ENCODE results near the gene ZMYM2.
"Not testable (repeated sequence)": the region's sequence is repeated elsewhere in the genome, so short reads cannot be mapped to it uniquely, and the experiment has no call there.

Gene ZMYM2

DNA sequence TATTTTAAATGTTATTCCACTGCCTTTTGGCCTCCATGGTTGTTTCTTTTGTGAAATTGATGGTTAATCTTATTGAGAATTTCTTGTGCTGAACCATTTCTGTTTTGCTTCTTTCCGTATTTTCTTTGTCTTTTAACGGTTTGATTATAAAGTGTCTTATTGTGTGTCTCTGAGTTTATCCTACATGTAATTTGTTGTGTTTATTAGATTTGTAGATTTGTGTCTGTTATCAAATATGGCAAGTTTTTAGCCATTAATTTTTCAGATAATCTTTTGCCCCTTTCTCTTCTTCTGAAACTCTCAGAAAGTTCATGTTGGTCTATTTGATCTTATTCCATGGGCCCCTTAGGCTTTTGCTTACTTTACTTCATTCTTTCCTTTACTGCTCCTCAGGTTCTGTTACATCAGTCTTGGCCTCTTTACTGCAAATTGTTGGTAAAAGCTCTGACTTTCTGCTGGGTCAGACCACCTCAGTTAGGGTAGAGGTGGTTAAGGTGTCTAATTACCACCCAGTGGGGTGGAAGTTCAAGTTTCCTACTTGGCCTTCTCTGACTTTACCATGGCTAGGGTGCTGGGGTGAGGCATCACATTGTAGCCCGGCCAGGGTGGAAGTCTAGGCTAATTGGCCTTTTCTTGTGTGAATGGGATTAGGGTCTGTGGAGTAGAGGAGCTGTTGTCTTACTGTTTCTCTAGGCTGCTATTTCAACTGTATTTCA is 58.3 kb downstream of the ZMYM2 start:
- H3K9me3 ChIP-seq (ENCODE audit: control insufficient read depth, low read length), result no peaks in the 10 kb centered on the region
- no peaks in the 10 kb centered on the region for H3K4me1 ChIP-seq (ENCODE audit: control insufficient read depth, insufficient read depth, low read length, poor library complexity, severe bottlenecking)
- H3K36me3 ChIP-seq (ENCODE audit: control insufficient read depth, insufficient read depth, low read length), result peaks cover 55% of the 10 kb centered on the region
- WGBS, 2 experiments (ENCODE audit: insufficient coverage in 2 of 2), result 86% methylated on average over 2 of the region's 3 CpGs; no CpG with 5 or more reads in 1 of the 2 experiments
- H3K27ac ChIP-seq (ENCODE audit: low read depth, low read length, severe bottlenecking), result no peak overlapping the region
- no peak overlapping the region for H3K4me3 ChIP-seq (ENCODE audit: extremely low read depth, insufficient read depth, low read length, poor library complexity, severe bottlenecking)

- no CpG with 5 or more reads among the region's 1 CpG for WGBS, 2 experiments (ENCODE audit: insufficient coverage in 2 of 2)
- peaks cover 55% of the 10 kb centered on the region for H3K36me3 ChIP-seq (ENCODE audit: control insufficient read depth, insufficient read depth, low read length)
Observed at GRCh38 chr13:20017365-20017711, 58.8 kb downstream of the ZMYM2 start.

GRCh38 chr13:20019043-20019442 is 60.5 kb downstream of the ZMYM2 start:
- Histone ChIP-seq H3K4me1 (ENCODE audit: control insufficient read depth, insufficient read depth, low read length, poor library complexity, severe bottlenecking) (no peaks in the 10 kb centered on the region), H3K36me3 (ENCODE audit: control insufficient read depth, insufficient read depth, low read length) (peaks cover 47% of the 10 kb centered on the region), H3K9me3 (ENCODE audit: control insufficient read depth, low read length) (no peaks in the 10 kb centered on the region), H3K4me3 (ENCODE audit: extremely low read depth, insufficient read depth, low read length, poor library complexity, severe bottlenecking) (no peak overlapping the region), H3K27ac (ENCODE audit: low read depth, low read length, severe bottlenecking) (no peak overlapping the region)
- no CpG with 5 or more reads among the region's 2 CpGs for WGBS, 2 experiments (ENCODE audit: insufficient coverage in 2 of 2)

More at GRCh38 chr13:20017365-20017711, 58.8 kb downstream of the ZMYM2 start:
- H3K4me3 ChIP-seq (ENCODE audit: extremely low read depth, insufficient read depth, low read length, poor library complexity, severe bottlenecking), result no peak overlapping the region
- H3K9me3 ChIP-seq (ENCODE audit: control insufficient read depth, low read length), result no peaks in the 10 kb centered on the region
- no peaks in the 10 kb centered on the region for H3K4me1 ChIP-seq (ENCODE audit: control insufficient read depth, insufficient read depth, low read length, poor library complexity, severe bottlenecking)
- no peak overlapping the region for H3K27ac ChIP-seq (ENCODE audit: low read depth, low read length, severe bottlenecking)

GRCh38 chr13:20024702-20025101 is 66.2 kb downstream of the ZMYM2 start:
- Histone ChIP-seq H3K4me1 (ENCODE audit: control insufficient read depth, insufficient read depth, low read length, poor library complexity, severe bottlenecking) (no peaks in the 10 kb centered on the region), H3K9me3 (ENCODE audit: control insufficient read depth, low read length) (no peaks in the 10 kb centered on the region), H3K4me3 (ENCODE audit: extremely low read depth, insufficient read depth, low read length, poor library complexity, severe bottlenecking) (no peak overlapping the region), H3K27ac (ENCODE audit: low read depth, low read length, severe bottlenecking) (no peak overlapping the region), H3K36me3 (ENCODE audit: control insufficient read depth, insufficient read depth, low read length) (peaks cover 43% of the 10 kb centered on the region)
- WGBS, 2 experiments (ENCODE audit: insufficient coverage in 2 of 2), result no CpG with 5 or more reads among the region's 2 CpGs

- Histone ChIP-seq H3K9me3 (ENCODE audit: control insufficient read depth, low read length) (no peaks in the 10 kb centered on the region), H3K36me3 (ENCODE audit: control insufficient read depth, insufficient read depth, low read length) (peaks cover 59% of the 10 kb centered on the region)
- WGBS, 2 experiments (ENCODE audit: insufficient coverage in 2 of 2), result 87 to 100% methylated on average over 2 of the region's 4 CpGs
Observed at GRCh38 chr13:20028953-20029352, 70.4 kb downstream of the ZMYM2 start.

DNA sequence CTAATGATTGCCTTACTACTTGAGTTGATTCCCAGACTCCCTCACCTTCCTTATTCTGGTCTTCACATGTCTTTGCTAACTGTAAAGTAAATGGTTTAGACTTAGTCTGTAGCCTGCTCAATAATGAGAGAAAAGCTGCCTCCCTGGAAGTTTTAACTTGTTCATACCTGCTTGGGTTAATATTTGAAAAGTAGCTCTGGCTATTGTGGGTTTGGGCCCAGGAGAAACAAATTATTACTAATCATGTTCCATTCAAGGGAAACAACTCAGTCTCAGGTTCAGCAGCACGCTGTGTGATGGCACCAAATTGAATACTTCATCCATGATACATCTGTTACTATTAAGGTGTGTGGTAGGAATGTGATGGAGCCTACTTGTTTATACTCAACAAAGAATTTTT is 75.0 kb downstream of the ZMYM2 start:
- H3K9me3 ChIP-seq (ENCODE audit: control insufficient read depth, low read length), result no peaks in the 10 kb centered on the region
- peaks cover 78% of the 10 kb centered on the region for H3K36me3 ChIP-seq (ENCODE audit: control insufficient read depth, insufficient read depth, low read length)
- no peak overlapping the region for H3K27ac ChIP-seq (ENCODE audit: low read depth, low read length, severe bottlenecking)
- H3K4me3 ChIP-seq (ENCODE audit: extremely low read depth, insufficient read depth, low read length, poor library complexity, severe bottlenecking), result no peak overlapping the region
- H3K4me1 ChIP-seq (ENCODE audit: control insufficient read depth, insufficient read depth, low read length, poor library complexity, severe bottlenecking), result no peaks in the 10 kb centered on the region
- no CpG with 5 or more reads among the region's 1 CpG for WGBS, 2 experiments (ENCODE audit: insufficient coverage in 2 of 2)

More at GRCh38 chr13:20028953-20029352, 70.4 kb downstream of the ZMYM2 start:
- no peaks in the 10 kb centered on the region for H3K4me1 ChIP-seq (ENCODE audit: control insufficient read depth, insufficient read depth, low read length, poor library complexity, severe bottlenecking)
- no peak overlapping the region for H3K4me3 ChIP-seq (ENCODE audit: extremely low read depth, insufficient read depth, low read length, poor library complexity, severe bottlenecking)
- H3K27ac ChIP-seq (ENCODE audit: low read depth, low read length, severe bottlenecking), result no peak overlapping the region

GRCh38 chr13:20035130-20035529 is 76.6 kb downstream of the ZMYM2 start:
- peaks cover 83% of the 10 kb centered on the region for H3K36me3 ChIP-seq (ENCODE audit: control insufficient read depth, insufficient read depth, low read length)
- no peak overlapping the region for H3K27ac ChIP-seq (ENCODE audit: low read depth, low read length, severe bottlenecking)
- WGBS, 2 experiments (ENCODE audit: insufficient coverage in 2 of 2), result 94% methylated on average over 2 of the region's 4 CpGs; no CpG with 5 or more reads in 1 of the 2 experiments
- H3K4me3 ChIP-seq (ENCODE audit: extremely low read depth, insufficient read depth, low read length, poor library complexity, severe bottlenecking), result no peak overlapping the region
- no peaks in the 10 kb centered on the region for H3K4me1 ChIP-seq (ENCODE audit: control insufficient read depth, insufficient read depth, low read length, poor library complexity, severe bottlenecking)
- H3K9me3 ChIP-seq (ENCODE audit: control insufficient read depth, low read length), result no peaks in the 10 kb centered on the region

- Histone ChIP-seq H3K9me3 (ENCODE audit: control insufficient read depth, low read length) (no peaks in the 10 kb centered on the region), H3K36me3 (ENCODE audit: control insufficient read depth, insufficient read depth, low read length) (peaks cover 87% of the 10 kb centered on the region), H3K4me1 (ENCODE audit: control insufficient read depth, insufficient read depth, low read length, poor library complexity, severe bottlenecking) (no peaks in the 10 kb centered on the region), H3K4me3 (ENCODE audit: extremely low read depth, insufficient read depth, low read length, poor library complexity, severe bottlenecking) (no peak overlapping the region), H3K27ac (ENCODE audit: low read depth, low read length, severe bottlenecking) (no peak overlapping the region)
Observed at GRCh38 chr13:20037908-20038307, 79.4 kb downstream of the ZMYM2 start.

- H3K4me1 ChIP-seq (ENCODE audit: control insufficient read depth, insufficient read depth, low read length, poor library complexity, severe bottlenecking); H3K4me3 ChIP-seq (ENCODE audit: extremely low read depth, insufficient read depth, low read length, poor library complexity, severe bottlenecking); H3K27ac ChIP-seq (ENCODE audit: low read depth, low read length, severe bottlenecking); H3K9me3 ChIP-seq (ENCODE audit: control insufficient read depth, low read length): not testable (repeated sequence)
- WGBS, 2 experiments (ENCODE audit: insufficient coverage in 2 of 2), result 90 to 94% methylated on average over 3 of the region's 4 CpGs
- H3K36me3 ChIP-seq (ENCODE audit: control insufficient read depth, insufficient read depth, low read length), result peaks cover 77% of the 10 kb centered on the region
Observed at GRCh38 chr13:20042603-20043002, 84.1 kb downstream of the ZMYM2 start.

GRCh38 chr13:20043207-20043925 is 84.8 kb downstream of the ZMYM2 start:
- Histone ChIP-seq H3K36me3 (ENCODE audit: control insufficient read depth, insufficient read depth, low read length) (peaks cover 71% of the 10 kb centered on the region), H3K4me1 (ENCODE audit: control insufficient read depth, insufficient read depth, low read length, poor library complexity, severe bottlenecking) (no peaks in the 10 kb centered on the region), H3K9me3 (ENCODE audit: control insufficient read depth, low read length) (no peaks in the 10 kb centered on the region), H3K27ac (ENCODE audit: low read depth, low read length, severe bottlenecking) (no peak overlapping the region), H3K4me3 (ENCODE audit: extremely low read depth, insufficient read depth, low read length, poor library complexity, severe bottlenecking) (no peak overlapping the region)
- 96 to 98% methylated on average over 7 to 10 of the region's 11 CpGs for WGBS, 2 experiments (ENCODE audit: insufficient coverage in 2 of 2)

- H3K4me1 ChIP-seq (ENCODE audit: control insufficient read depth, insufficient read depth, low read length, poor library complexity, severe bottlenecking), result no peaks in the 10 kb centered on the region
- no peak overlapping the region for H3K4me3 ChIP-seq (ENCODE audit: extremely low read depth, insufficient read depth, low read length, poor library complexity, severe bottlenecking)
- WGBS, 2 experiments (ENCODE audit: insufficient coverage in 2 of 2), result 88 to 100% methylated on average over 1 of the region's 1 CpG
- peaks cover 70% of the 10 kb centered on the region for H3K36me3 ChIP-seq (ENCODE audit: control insufficient read depth, insufficient read depth, low read length)
- no peaks in the 10 kb centered on the region for H3K9me3 ChIP-seq (ENCODE audit: control insufficient read depth, low read length)
- no peak overlapping the region for H3K27ac ChIP-seq (ENCODE audit: low read depth, low read length, severe bottlenecking)
Observed at GRCh38 chr13:20044086-20044485, 85.6 kb downstream of the ZMYM2 start.

Data from mesodermal cell (in vitro differentiated cells).